Spinal cord (tissue), 10 donors: ENCODE measurements around the gene LYPD1. TPM values are rescaled to one million over a fixed set of nuclear protein-coding genes. Genes with fewer than 3 reads are reported as not detected.
A peak's percentile ranks its signal among the peaks of the same experiment; 100 is the strongest.

Source experiments
- DNase-seq, 6 donors: peaks; one replicate each; pipeline versions ENCODE4 v3.0.0 to v3.0.0-alpha.2; 2013 to 2015; ENCODE audit warnings: low spot score in 6 of 6, low read depth in 4 of 6
- H3K27ac ChIP-seq: one replicate; pipeline ENCODE4 v1.5.1; 2013; ENCODE audit warnings: low read depth, low read length, control low read depth
- H3K27me3 ChIP-seq: one replicate; pipeline ENCODE4 v1.6.1; 2013; ENCODE audit warnings: low read length; ENCODE audit not compliant: control insufficient read depth, insufficient read depth
- H3K36me3 ChIP-seq: one replicate; pipeline ENCODE4 v1.6.1; 2013; ENCODE audit warnings: low read length; ENCODE audit not compliant: control insufficient read depth, insufficient read depth
- H3K4me1 ChIP-seq: one replicate; pipeline ENCODE4 v1.6.1; 2013; ENCODE audit warnings: low read length; ENCODE audit not compliant: control insufficient read depth, insufficient read depth
- H3K4me3 ChIP-seq: one replicate; pipeline ENCODE4 v1.5.1; 2013; ENCODE audit warnings: low read depth, low read length, control low read depth
- H3K9me3 ChIP-seq: one replicate; pipeline ENCODE4 v1.6.1; 2013; ENCODE audit warnings: low read length; ENCODE audit not compliant: control insufficient read depth, insufficient read depth
- WGBS: methylation state at CpG from one replicate; pipeline ENCODE4 v1.1.5; 2013; ENCODE audit warnings: missing lambda C conversion rate; ENCODE audit not compliant: insufficient coverage; 5-methylcytosine and 5-hydroxymethylcytosine counted together
- polyA plus RNA-seq, 2 donors: library from polyadenylated mRNA; unstranded; fragments of 120-200 nt; gene quantifications; one replicate each; pipeline ENCODE4 v1.2.1, GENCODE V29; 2013; ENCODE audit not compliant: insufficient read length in 2 of 2
- total RNA-seq, 2 donors: library from RNA; depleted of rRNA in 1 of 2; stranded (reverse); fragments of 120-200 nt in 1 of 2; fragments of >200 nt in 1 of 2; gene quantifications; one replicate each; pipeline versions ENCODE4 v1.2.3 to v1.2.4, GENCODE V29; 2013 to 2014
- donor health status: healthy.

LYPD1 gene
- total and polyA plus RNA-seq, 4 donors: 50.9 to 158 (median 93.6) TPM

GRCh38 chr2:132670496-132671150 is 618 bp upstream of the LYPD1 start:
- peak in 2 of 6 donors; percentile 70 to 72 for DNase-seq
- WGBS: 0% methylated on average over 41 of the region's 44 CpGs
- peaks cover 4% of the 10 kb centered on the region for H3K27me3 ChIP-seq
- peaks cover 34% of the 10 kb centered on the region for H3K4me1 ChIP-seq
- no peaks in the 10 kb centered on the region for H3K36me3 ChIP-seq
- peak overlapping the region; percentile 86 for H3K27ac ChIP-seq
- peak overlapping the region; percentile 78 for H3K4me3 ChIP-seq
- no peaks in the 10 kb centered on the region for H3K9me3 ChIP-seq

DNA sequence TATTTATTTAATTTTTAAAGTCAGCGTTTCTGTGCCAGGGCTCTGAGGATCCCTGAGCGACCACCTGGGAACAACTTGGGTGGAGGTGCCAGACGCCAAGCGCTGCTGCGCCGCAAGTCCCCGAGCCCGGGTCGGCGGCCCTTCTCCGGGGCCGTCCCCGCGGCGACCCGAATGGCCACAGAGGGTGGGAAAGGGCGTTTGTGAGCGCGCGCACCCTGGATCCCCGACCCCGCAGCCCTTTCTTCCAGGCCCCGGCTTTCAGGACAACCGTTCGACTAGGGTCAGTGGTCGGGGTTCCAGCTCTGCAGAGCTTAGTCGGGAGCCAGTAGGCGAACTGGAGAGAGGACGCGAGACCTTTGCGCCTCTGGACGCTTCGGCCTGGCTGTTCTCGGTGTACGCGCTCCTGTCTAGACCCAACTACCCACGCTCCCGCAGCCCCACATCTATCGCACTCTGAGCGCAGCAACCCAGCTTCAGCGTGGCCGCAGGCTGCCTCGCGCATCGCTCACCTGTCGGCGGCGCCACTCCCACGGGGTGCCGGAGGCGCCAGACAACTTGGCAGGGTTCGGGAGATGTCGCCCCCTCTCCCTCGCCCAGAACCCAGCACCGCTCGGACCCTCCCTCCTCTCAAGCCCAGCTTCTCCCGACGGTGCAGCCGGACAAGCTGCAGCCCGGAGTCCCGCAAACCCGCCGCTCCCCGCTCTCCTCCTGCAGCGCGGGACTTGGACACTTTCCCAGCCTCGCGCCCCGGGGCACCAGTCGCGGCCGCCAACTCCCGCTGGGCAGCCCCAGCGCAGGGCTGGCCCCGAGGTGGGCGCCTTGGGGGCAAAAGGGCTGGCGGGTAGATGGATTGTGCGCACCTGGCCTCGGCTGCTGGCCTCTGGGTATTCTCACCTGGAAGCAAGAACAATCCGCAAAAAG is 758 bp downstream of the LYPD1 start:
- under 1% methylated on average over 80 of the region's 80 CpGs for WGBS
- Histone ChIP-seq H3K27me3 (peaks cover 4% of the 10 kb centered on the region), H3K9me3 (no peaks in the 10 kb centered on the region), H3K36me3 (no peaks in the 10 kb centered on the region), H3K4me1 (peaks cover 34% of the 10 kb centered on the region), H3K4me3 (peak overlapping the region; percentile 78), H3K27ac (peak overlapping the region; percentile 55)
- peak in 2 of 6 donors; percentile 71 to 83 for DNase-seq

DNA sequence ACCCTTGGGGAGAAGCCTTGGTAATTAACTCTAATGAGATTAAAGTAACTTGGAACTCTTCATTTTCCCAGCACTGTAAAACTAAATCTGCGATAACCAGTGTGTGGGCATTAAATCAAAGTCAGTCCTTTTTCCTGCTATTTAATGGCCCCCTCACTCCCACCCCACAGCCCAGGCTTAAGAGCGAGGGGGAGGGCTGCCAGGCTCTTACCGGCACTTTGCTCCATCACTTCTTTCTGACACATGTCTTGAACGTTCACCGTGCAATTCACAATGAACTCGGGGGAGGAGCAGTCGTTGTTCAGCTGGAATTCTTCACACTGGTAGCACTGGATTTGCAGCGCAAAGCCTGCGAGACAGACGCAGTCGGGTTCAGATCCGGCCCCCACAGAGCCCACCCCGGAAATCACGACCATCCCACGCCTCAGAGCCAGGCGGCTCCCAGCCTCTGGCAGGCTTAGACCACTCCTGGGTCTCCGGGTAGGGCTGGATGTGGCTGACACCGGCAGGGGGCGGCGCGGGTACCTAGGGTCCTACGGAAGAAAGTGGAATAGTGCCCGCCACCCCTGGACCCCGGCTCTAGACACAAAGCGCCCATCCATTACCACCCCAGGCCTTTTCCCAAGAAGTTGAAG is 1.7 kb downstream of the LYPD1 start:
- Histone ChIP-seq H3K4me1 (peaks cover 34% of the 10 kb centered on the region), H3K4me3 (peak overlapping the region; percentile 78)

GRCh38 chr2:132667706-132668105 is 2.3 kb downstream of the LYPD1 start:
- no peaks in the 10 kb centered on the region for H3K36me3 ChIP-seq
- no peak for DNase-seq
- H3K27ac ChIP-seq: no peak overlapping the region
- WGBS: 33% methylated on average over 1 of the region's 1 CpG
- H3K27me3 ChIP-seq: peaks cover 4% of the 10 kb centered on the region
- no peaks in the 10 kb centered on the region for H3K9me3 ChIP-seq
- H3K4me1 ChIP-seq: peaks cover 34% of the 10 kb centered on the region
- H3K4me3 ChIP-seq: peak overlapping the region; percentile 78

More for the DNA sequence above, 1.7 kb downstream of the LYPD1 start:
- no peak overlapping the region for H3K27ac ChIP-seq
- no peaks in the 10 kb centered on the region for H3K36me3 ChIP-seq
- no peaks in the 10 kb centered on the region for H3K9me3 ChIP-seq
- DNase-seq: peak in 2 of 6 donors; percentile 75 to 83
- peaks cover 4% of the 10 kb centered on the region for H3K27me3 ChIP-seq
- WGBS: 4% methylated on average over 16 of the region's 25 CpGs

GRCh38 chr2:132665401-132666140 is 4.4 kb downstream of the LYPD1 start:
- H3K4me3 ChIP-seq: no peak overlapping the region
- WGBS: 76% methylated on average over 2 of the region's 4 CpGs

DNA sequence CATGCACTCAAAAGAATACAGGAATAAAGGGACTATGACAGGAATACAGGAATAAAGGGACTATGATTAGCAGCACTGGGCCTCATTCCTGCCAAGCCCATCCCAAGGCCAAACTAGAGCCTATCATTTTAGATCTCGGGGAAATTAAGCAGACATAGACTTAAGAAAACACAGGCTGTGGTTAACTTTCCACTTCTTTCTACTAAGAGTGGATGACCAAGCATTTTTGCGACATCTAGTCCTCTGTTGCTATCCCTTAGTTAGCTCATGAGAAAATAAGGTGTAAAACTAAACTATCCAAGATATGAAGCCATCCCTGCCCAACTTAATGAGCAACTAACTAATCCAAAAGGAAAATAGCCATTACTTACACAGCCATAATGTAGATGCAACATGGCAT is 5.9 kb downstream of the LYPD1 start:
- H3K4me3 ChIP-seq: no peak overlapping the region

More at GRCh38 chr2:132665401-132666140, 4.4 kb downstream of the LYPD1 start:
- peaks cover 26% of the 10 kb centered on the region for H3K4me1 ChIP-seq
- no peak for DNase-seq
- H3K36me3 ChIP-seq: peaks cover 6% of the 10 kb centered on the region
- no peak overlapping the region for H3K27ac ChIP-seq
- no peaks in the 10 kb centered on the region for H3K9me3 ChIP-seq
- peaks cover 4% of the 10 kb centered on the region for H3K27me3 ChIP-seq

DNA sequence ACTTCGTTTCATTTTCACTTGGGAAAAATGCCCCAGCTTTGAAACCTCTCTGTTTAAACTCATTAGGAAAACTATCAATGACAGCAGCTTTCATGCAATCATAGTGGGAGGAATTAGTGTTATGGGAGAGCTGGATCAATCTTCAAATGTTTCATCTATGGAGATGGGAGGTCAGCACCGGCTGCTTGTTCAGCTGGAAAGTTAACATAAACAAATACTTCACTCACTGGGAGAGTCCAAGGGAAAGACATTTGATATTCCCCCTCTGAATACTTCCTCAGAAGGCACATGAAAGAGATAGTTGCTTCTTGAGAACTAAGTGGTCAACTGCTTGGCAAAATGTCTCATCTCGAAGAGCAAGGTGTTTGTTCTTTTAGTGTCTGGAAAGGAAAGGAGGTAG is 7.3 kb downstream of the LYPD1 start:
- H3K27ac ChIP-seq: peak overlapping the region; percentile 27
- no peaks in the 10 kb centered on the region for H3K27me3 ChIP-seq
- H3K36me3 ChIP-seq: peaks cover 9% of the 10 kb centered on the region
- no peak overlapping the region for H3K4me3 ChIP-seq
- WGBS: no CpG with 5 or more reads among the region's 3 CpGs
- peaks cover 10% of the 10 kb centered on the region for H3K4me1 ChIP-seq
- H3K9me3 ChIP-seq: no peaks in the 10 kb centered on the region
- peak in 1 of 6 donors; percentile 48 for DNase-seq

More for the DNA sequence above, 5.9 kb downstream of the LYPD1 start:
- peaks cover 22% of the 10 kb centered on the region for H3K4me1 ChIP-seq
- H3K27ac ChIP-seq: no peak overlapping the region
- WGBS: no CpG with 5 or more reads among the region's 2 CpGs
- no peak for DNase-seq
- H3K27me3 ChIP-seq: no peaks in the 10 kb centered on the region
- H3K9me3 ChIP-seq: no peaks in the 10 kb centered on the region
- H3K36me3 ChIP-seq: peaks cover 9% of the 10 kb centered on the region

DNA sequence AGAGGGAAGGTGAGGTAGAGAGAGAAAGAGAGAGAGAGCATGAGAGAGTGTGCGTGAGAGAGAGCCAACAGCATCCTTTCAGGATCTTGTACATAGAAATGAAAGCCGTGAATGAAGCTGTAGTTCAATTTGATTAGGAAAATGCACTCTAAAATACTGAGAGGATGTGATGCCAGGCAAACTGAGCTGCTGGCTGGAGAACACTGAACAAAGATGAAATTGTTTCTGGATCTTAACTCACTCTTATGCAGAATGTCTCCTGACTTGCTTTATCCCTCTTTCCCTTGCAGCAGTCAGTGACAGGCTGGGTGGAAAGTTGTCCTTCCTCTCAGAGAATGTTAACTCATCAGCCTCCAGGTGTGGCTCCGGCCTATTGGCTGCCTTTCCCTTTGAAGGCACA is 10.7 kb downstream of the LYPD1 start:
- WGBS: 64% methylated on average over 3 of the region's 3 CpGs

More for the DNA sequence above, 10.7 kb downstream of the LYPD1 start:
- H3K9me3 ChIP-seq: no peaks in the 10 kb centered on the region
- no peaks in the 10 kb centered on the region for H3K27me3 ChIP-seq
- no peak for DNase-seq
- peaks cover 9% of the 10 kb centered on the region for H3K36me3 ChIP-seq
- peaks cover 11% of the 10 kb centered on the region for H3K4me1 ChIP-seq
- H3K27ac ChIP-seq: peak overlapping the region; percentile 73
- no peak overlapping the region for H3K4me3 ChIP-seq
